Parathyroid adenoma (tissue), 2 donors: Measurements from ENCODE around the gene RNF121.

ENCODE experiments used
- H2AFZ ChIP-seq: fragments of 300-600 bp; sonication (generic); one replicate; pipeline ENCODE4 v1.7.0; 2017; ENCODE audit warnings: antibody characterized with exemption, mild to moderate bottlenecking
- H3K27ac ChIP-seq: fragments of 300-600 bp; sonication (generic); one replicate; pipeline ENCODE4 v1.7.0; 2017
- H3K27me3 ChIP-seq: fragments of 300-600 bp; sonication (generic); one replicate; pipeline ENCODE4 v1.7.0; 2017; ENCODE audit warnings: low read length; ENCODE audit not compliant: control insufficient read depth, insufficient read depth
- H3K36me3 ChIP-seq: fragments of 300-600 bp; sonication (generic); one replicate; pipeline ENCODE4 v1.7.0; 2017; ENCODE audit warnings: low read length; ENCODE audit not compliant: control insufficient read depth, insufficient read depth
- H3K4me1 ChIP-seq: fragments of 300-600 bp; sonication (generic); one replicate; pipeline ENCODE4 v1.7.0; 2017; ENCODE audit warnings: control low read depth
- H3K4me2 ChIP-seq: fragments of 300-600 bp; sonication (generic); one replicate; pipeline ENCODE4 v1.7.0; 2017; ENCODE audit warnings: low read length
- H3K4me3 ChIP-seq: fragments of 300-600 bp; sonication (generic); one replicate; pipeline ENCODE4 v1.7.0; 2017; ENCODE audit warnings: low read depth, low read length
- H3K79me2 ChIP-seq: fragments of 300-600 bp; sonication (generic); one replicate; pipeline ENCODE4 v1.7.0; 2017; ENCODE audit warnings: control low read depth
- H3K9ac ChIP-seq: fragments of 300-600 bp; sonication (generic); one replicate; pipeline ENCODE4 v1.7.0; 2017; ENCODE audit warnings: mild to moderate bottlenecking
- H3K9me3 ChIP-seq: fragments of 300-600 bp; sonication (generic); one replicate; pipeline ENCODE4 v1.7.0; 2017; ENCODE audit warnings: low read length; ENCODE audit not compliant: control insufficient read depth
- CTCF ChIP-seq: fragments of 300-600 bp; sonication (generic); IDR thresholded peaks from one replicate; pipeline ENCODE4 v1.7.0; 2017; ENCODE audit warnings: antibody characterized with exemption, mild to moderate bottlenecking
- donor health status: primary hyperparathyroidism.

RNF121 gene

GRCh38 chr11:71976551-71976950, 47.7 kb downstream of the RNF121 start:
- no peak overlapping the region for H2AFZ ChIP-seq
- no peak overlapping the region for H3K9ac ChIP-seq
- H3K27ac ChIP-seq: no peak overlapping the region
- no peak for TF ChIP-seq CTCF
- H3K36me3 ChIP-seq: no peaks in the 10 kb centered on the region
- H3K4me3 ChIP-seq: no peak overlapping the region
- no peaks in the 10 kb centered on the region for H3K27me3 ChIP-seq
- H3K79me2 ChIP-seq: peaks cover 3% of the 10 kb centered on the region
- peaks cover 10% of the 10 kb centered on the region for H3K4me1 ChIP-seq
- H3K4me2 ChIP-seq: no peak overlapping the region
- H3K9me3 ChIP-seq: no peaks in the 10 kb centered on the region

- Histone ChIP-seq H3K9ac (no peak overlapping the region), H3K27me3 (no peaks in the 10 kb centered on the region), H3K4me1 (peaks cover 6% of the 10 kb centered on the region), H3K4me2 (no peak overlapping the region), H3K79me2 (peaks cover 7% of the 10 kb centered on the region), H3K9me3 (no peaks in the 10 kb centered on the region), H3K27ac (no peak overlapping the region), H3K36me3 (no peaks in the 10 kb centered on the region), H2AFZ (no peak overlapping the region), H3K4me3 (no peak overlapping the region)
- no peak for TF ChIP-seq CTCF
Measured at GRCh38 chr11:71977090-71977489, 48.2 kb downstream of the RNF121 start.

GRCh38 chr11:71977743-71978418, 49.0 kb downstream of the RNF121 start:
- H3K9ac ChIP-seq: no peak overlapping the region
- no peaks in the 10 kb centered on the region for H3K4me1 ChIP-seq
- H3K9me3 ChIP-seq: no peaks in the 10 kb centered on the region
- TF ChIP-seq CTCF: peak; percentile 58
- no peak overlapping the region for H2AFZ ChIP-seq
- no peaks in the 10 kb centered on the region for H3K27me3 ChIP-seq
- no peak overlapping the region for H3K27ac ChIP-seq
- H3K4me2 ChIP-seq: no peak overlapping the region
- no peak overlapping the region for H3K4me3 ChIP-seq
- peaks cover 7% of the 10 kb centered on the region for H3K79me2 ChIP-seq
- H3K36me3 ChIP-seq: no peaks in the 10 kb centered on the region

- TF ChIP-seq CTCF: no peak
- no peak overlapping the region for H3K4me3 ChIP-seq
- no peaks in the 10 kb centered on the region for H3K36me3 ChIP-seq
- no peak overlapping the region for H3K27ac ChIP-seq
- H3K79me2 ChIP-seq: peaks cover 9% of the 10 kb centered on the region
- no peak overlapping the region for H3K4me2 ChIP-seq
- no peaks in the 10 kb centered on the region for H3K9me3 ChIP-seq
- H3K4me1 ChIP-seq: no peaks in the 10 kb centered on the region
- no peaks in the 10 kb centered on the region for H3K27me3 ChIP-seq
- no peak overlapping the region for H2AFZ ChIP-seq
- H3K9ac ChIP-seq: no peak overlapping the region
Measured at GRCh38 chr11:71979094-71979493, 50.2 kb downstream of the RNF121 start.

- Histone ChIP-seq H3K27me3 (no peaks in the 10 kb centered on the region), H3K4me2 (no peak overlapping the region), H3K27ac (no peak overlapping the region), H2AFZ (no peak overlapping the region), H3K4me1 (no peaks in the 10 kb centered on the region), H3K4me3 (no peak overlapping the region), H3K79me2 (peaks cover 9% of the 10 kb centered on the region), H3K9me3 (no peaks in the 10 kb centered on the region), H3K9ac (no peak overlapping the region), H3K36me3 (no peaks in the 10 kb centered on the region)
- no peak for TF ChIP-seq CTCF
Measured at GRCh38 chr11:71979602-71980001, 50.8 kb downstream of the RNF121 start.
